ENCODE results near the gene FBXO15. TPM values are rescaled to one million over a fixed set of nuclear protein-coding genes. Genes with fewer than 3 reads are reported as not detected.

Gene FBXO15
- total and polyA plus RNA-seq, 2 of the 13 experiments (the other 11 are each of a cell fraction or from before 2014, with no cell fraction given) = 0.09 to 0.12 TPM

GRCh38 chr18:74074668-74075564 is 72.7 kb downstream of the FBXO15 start:
- TF ChIP-seq, protein P1, sequence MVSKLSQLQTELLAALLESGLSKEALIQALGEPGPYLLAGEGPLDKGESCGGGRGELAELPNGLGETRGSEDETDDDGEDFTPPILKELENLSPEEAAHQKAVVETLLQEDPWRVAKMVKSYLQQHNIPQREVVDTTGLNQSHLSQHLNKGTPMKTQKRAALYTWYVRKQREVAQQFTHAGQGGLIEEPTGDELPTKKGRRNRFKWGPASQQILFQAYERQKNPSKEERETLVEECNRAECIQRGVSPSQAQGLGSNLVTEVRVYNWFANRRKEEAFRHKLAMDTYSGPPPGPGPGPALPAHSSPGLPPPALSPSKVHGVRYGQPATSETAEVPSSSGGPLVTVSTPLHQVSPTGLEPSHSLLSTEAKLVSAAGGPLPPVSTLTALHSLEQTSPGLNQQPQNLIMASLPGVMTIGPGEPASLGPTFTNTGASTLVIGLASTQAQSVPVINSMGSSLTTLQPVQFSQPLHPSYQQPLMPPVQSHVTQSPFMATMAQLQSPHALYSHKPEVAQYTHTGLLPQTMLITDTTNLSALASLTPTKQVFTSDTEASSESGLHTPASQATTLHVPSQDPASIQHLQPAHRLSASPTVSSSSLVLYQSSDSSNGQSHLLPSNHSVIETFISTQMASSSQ (IDR thresholded peaks at IDR 0.05; ENCODE audit: low read depth) = no peak
- TF ChIP-seq, protein P1 (CRISPR knock-in tag; IDR thresholded peaks at IDR 0.05; ENCODE audit: borderline replicate concordance) = no peak
- DNase-seq (ENCODE audit: low spot score) (no peak), FAIRE-seq (no peak), ATAC-seq (no peak)
- Histone ChIP-seq H3K4me1 (ENCODE audit: insufficient read depth, low read length) (no peaks in the 10 kb centered on the region), H3K79me2 (ENCODE audit: insufficient read depth, low read length) (no peaks in the 10 kb centered on the region), H3K36me3 (replicated peaks in 1 of 2; ENCODE audit: control insufficient read depth in 1 of 2, insufficient read depth in 2 of 2, low read length in 2 of 2) (no peaks in the 10 kb centered on the region), H3K27me3 (ENCODE audit: control insufficient read depth in 1 of 2, insufficient read depth in 2 of 2, low read length in 2 of 2) (peaks cover 0 to 75% of the 10 kb centered on the region in 2 experiments; a peak in 3 of 5 replicates), H3K9ac (ENCODE audit: insufficient read depth, low read depth, low read length) (no peak overlapping the region), H4K20me1 (ENCODE audit: insufficient read depth, low read length) (no peaks in the 10 kb centered on the region), H2AFZ (ENCODE audit: low read length) (no peak overlapping the region), H3K9me3 (ENCODE audit: low read length) (no peaks in the 10 kb centered on the region), H3K4me2 (ENCODE audit: low read depth, low read length) (no peak overlapping the region), H3K4me3 (replicated peaks in 1 of 3; ENCODE audit: insufficient read depth in 1 of 3, low read depth in 2 of 3, low read length in 3 of 3) (no peak overlapping the region), H3K27ac (ENCODE audit: extremely low read length, insufficient read depth, low read length) (no peak overlapping the region)
- 35% methylated on average over 16 of the region's 17 CpGs for WGBS (ENCODE audit: low lambda C conversion rate)
- no TSS peak for BruUV-seq (replicated peaks)
- ChIA-PET POLR2A (no interaction called here), CTCF (ENCODE audit: low intra/inter-chr PET ratio, low total read pairs) (no interaction called here)
- intact Hi-C loops (cut with micrococcal nuclease; ENCODE audit: unreplicated experiment) (no loop called here), in situ Hi-C loops (cut with HindIII; ENCODE audit: extremely low pct_ligation_motif_present, low pct_unique_long_range_greater_than_20kb) (no loop called here)
